ENCODE data around the gene LRRC73. TPM values are rescaled to one million over a fixed set of nuclear protein-coding genes. Genes with fewer than 3 reads are reported as not detected.

The LRRC73 gene
- total RNA-seq, 1 experiment from 2014 or later, result 0.37 TPM

DNA sequence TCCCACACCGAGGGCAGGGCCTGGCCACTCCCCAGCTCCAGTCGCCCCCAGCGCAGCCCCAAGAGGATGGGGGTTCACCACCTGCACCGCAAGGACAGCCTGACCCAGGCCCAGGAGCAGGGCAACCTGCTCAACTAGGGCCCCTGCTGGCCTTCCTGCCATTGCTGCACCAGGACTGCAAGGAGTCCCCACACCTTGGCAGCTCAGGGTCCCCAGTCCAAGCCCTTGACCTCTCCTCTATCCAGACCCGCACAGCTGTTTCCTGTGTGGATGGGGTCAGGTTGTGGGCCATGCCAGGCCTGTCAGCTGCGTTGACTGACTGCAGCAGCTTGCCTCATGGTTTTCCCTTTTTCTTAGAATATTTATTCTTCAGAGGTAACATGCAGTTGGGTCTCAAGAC, 4.4 kb downstream of the LRRC73 start:
- BruUV-seq (replicated peaks), result no TSS peak
- Mint-ChIP-seq H3K9me3 (ENCODE audit: unreplicated experiment) (no peaks in the 10 kb centered on the region), H3K4me1 (ENCODE audit: insufficient read depth, unreplicated experiment) (peaks cover 11% of the 10 kb centered on the region), H3K36me3 (ENCODE audit: insufficient read depth, unreplicated experiment) (peaks cover 53% of the 10 kb centered on the region), H3K27me3 (ENCODE audit: insufficient read depth, unreplicated experiment) (no peaks in the 10 kb centered on the region), H3K4me3 (ENCODE audit: unreplicated experiment) (no peak overlapping the region), H3K27ac (ENCODE audit: low read depth, unreplicated experiment) (no peak overlapping the region)
- POLR2A ChIA-PET, result interaction anchor here (0.6 to 3.3 kb wide), 14 partner anchors 10 to 526 kb away, joined by 3 to 29 read pairs (median 7); partner anchors contain the start of genes DLK2, DNPH1, PEX6 and POLR1C
- CTCF ChIA-PET, result interaction anchor here (0.6 to 6.4 kb wide), 31 partner anchors 10 to 808 kb away, joined by 3 to 93 read pairs (median 5); partner anchors contain the start of genes DLK2 and POLR1C
- DNase-seq (ENCODE audit: unreplicated experiment), result no peak
- TF ChIP-seq, protein P1, sequence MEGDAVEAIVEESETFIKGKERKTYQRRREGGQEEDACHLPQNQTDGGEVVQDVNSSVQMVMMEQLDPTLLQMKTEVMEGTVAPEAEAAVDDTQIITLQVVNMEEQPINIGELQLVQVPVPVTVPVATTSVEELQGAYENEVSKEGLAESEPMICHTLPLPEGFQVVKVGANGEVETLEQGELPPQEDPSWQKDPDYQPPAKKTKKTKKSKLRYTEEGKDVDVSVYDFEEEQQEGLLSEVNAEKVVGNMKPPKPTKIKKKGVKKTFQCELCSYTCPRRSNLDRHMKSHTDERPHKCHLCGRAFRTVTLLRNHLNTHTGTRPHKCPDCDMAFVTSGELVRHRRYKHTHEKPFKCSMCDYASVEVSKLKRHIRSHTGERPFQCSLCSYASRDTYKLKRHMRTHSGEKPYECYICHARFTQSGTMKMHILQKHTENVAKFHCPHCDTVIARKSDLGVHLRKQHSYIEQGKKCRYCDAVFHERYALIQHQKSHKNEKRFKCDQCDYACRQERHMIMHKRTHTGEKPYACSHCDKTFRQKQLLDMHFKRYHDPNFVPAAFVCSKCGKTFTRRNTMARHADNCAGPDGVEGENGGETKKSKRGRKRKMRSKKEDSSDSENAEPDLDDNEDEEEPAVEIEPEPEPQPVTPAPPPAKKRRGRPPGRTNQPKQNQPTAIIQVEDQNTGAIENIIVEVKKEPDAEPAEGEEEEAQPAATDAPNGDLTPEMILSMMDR (IDR thresholded peaks at IDR 0.05; ENCODE audit: unreplicated experiment), result no peak
- intact Hi-C loops (cut with micrococcal nuclease), result loop anchor here (1.0 kb wide), 3 partner anchors 51 to 242 kb away; no protein-coding TSS in a partner anchor

DNA sequence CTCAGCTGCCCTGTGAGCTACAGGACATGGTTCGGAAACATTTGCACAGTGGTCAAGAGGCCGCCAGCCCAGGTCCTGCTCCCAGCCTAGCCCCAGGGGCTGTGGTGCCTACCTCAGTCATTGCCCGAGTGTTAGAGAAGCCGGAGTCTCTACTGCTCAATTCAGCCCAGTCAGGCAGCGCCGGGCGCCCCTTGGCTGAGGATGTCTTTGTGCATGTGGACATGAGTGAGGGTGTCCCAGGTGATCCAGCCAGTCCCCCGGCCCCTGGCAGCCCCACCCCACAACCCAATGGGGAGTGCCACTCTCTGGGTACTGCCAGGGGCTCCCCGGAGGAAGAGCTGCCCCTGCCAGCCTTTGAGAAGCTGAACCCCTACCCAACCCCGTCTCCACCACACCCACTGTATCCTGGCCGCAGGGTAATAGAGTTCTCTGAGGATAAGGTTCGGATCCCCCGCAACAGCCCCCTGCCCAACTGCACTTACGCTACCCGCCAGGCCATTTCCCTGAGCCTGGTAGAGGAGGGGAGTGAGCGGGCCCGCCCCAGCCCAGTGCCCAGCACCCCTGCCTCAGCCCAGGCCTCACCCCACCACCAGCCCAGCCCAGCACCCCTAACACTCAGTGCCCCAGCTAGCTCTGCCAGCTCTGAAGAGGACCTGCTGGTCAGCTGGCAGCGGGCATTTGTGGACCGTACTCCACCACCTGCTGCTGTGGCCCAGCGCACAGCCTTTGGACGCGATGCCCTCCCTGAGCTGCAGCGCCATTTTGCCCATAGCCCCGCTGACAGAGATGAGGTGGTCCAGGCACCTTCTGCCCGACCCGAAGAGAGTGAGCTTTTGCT, 5.2 kb downstream of the LRRC73 start:
- Mint-ChIP-seq H3K27me3 (ENCODE audit: insufficient read depth, unreplicated experiment) (no peaks in the 10 kb centered on the region), H3K4me1 (ENCODE audit: insufficient read depth, unreplicated experiment) (peaks cover 11% of the 10 kb centered on the region), H3K36me3 (ENCODE audit: insufficient read depth, unreplicated experiment) (peaks cover 61% of the 10 kb centered on the region), H3K4me3 (ENCODE audit: unreplicated experiment) (no peak overlapping the region), H3K27ac (ENCODE audit: low read depth, unreplicated experiment) (no peak overlapping the region), H3K9me3 (ENCODE audit: unreplicated experiment) (no peaks in the 10 kb centered on the region)
- no TSS peak for BruUV-seq (replicated peaks)
- ChIA-PET CTCF (interaction anchor here (0.6 to 6.4 kb wide), 19 partner anchors 10 to 807 kb away, joined by 3 to 93 read pairs (median 8); partner anchors contain the start of genes DLK2 and DNPH1), POLR2A (interaction anchor here (0.6 to 3.3 kb wide), 7 partner anchors 9 to 526 kb away, joined by 3 to 29 read pairs (median 7); partner anchors contain the start of genes DNPH1, PEX6, POLR1C and YIPF3)
- DNase-seq (ENCODE audit: unreplicated experiment), result no peak
- TF ChIP-seq, protein P1 (IDR thresholded peaks at IDR 0.05; ENCODE audit: unreplicated experiment), result no peak
- intact Hi-C loops (cut with micrococcal nuclease), result no loop called here

DNA sequence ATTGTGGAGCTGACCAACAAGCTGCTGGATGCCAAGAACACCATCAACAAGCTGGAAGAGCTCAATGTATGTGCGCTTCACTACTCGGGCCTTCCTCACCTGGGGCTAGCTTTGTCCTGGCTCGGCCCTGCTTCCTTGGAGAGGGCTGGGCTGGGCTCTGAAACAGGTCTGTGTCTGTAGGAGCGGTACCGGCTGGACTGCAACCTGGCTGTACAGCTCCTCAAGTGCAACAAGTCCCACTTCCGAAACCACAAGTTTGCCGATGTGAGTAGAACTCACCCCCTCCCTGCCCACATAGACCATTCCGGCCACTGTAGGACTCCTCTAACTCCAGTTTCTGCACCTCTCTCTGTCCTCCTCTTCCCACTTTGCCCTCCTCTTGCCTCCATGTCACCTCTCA, 6.7 kb downstream of the LRRC73 start:
- POLR2A ChIA-PET, result interaction anchor here (1.1 to 1.4 kb wide), 3 partner anchors 10 to 56 kb away, joined by 3 to 4 read pairs (median 3); no protein-coding TSS in a partner anchor
- H3K4me3 Mint-ChIP-seq (ENCODE audit: unreplicated experiment), result no peak overlapping the region
- no peak overlapping the region for H3K27ac Mint-ChIP-seq (ENCODE audit: low read depth, unreplicated experiment)
- CTCF ChIA-PET, result interaction anchor here (0.6 to 6.4 kb wide), 7 partner anchors 9 to 241 kb away, joined by 3 to 93 read pairs (median 4); no protein-coding TSS in a partner anchor
- no peak for DNase-seq (ENCODE audit: unreplicated experiment)
- no TSS peak for BruUV-seq (replicated peaks)
- H3K27me3 Mint-ChIP-seq (ENCODE audit: insufficient read depth, unreplicated experiment), result no peaks in the 10 kb centered on the region
- TF ChIP-seq, protein P1 (IDR thresholded peaks at IDR 0.05; ENCODE audit: unreplicated experiment), result no peak
- no peaks in the 10 kb centered on the region for H3K9me3 Mint-ChIP-seq (ENCODE audit: unreplicated experiment)
- H3K36me3 Mint-ChIP-seq (ENCODE audit: insufficient read depth, unreplicated experiment), result peaks cover 75% of the 10 kb centered on the region
- intact Hi-C loops (cut with micrococcal nuclease), result no loop called here
- peaks cover 6% of the 10 kb centered on the region for H3K4me1 Mint-ChIP-seq (ENCODE audit: insufficient read depth, unreplicated experiment)

DNA sequence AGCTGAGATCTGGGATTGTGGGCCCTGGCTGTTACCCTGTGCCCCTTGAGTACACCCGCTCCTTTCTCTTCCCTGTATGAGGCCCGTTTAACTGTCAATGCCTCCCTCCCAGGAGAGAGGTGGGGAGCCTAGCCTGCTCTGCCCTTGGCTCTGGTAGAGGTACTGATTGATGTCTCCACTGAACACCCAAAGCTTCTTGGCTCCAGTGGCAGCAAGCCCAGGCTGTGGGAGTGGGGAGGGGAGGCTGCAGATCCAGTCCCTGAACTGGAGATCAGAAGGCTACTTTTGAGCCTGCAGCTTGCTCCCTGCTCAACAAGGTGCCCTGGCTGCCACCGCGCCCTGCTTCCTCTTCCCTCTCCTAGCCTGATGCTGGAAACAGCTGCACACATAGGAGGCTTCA, 7.5 kb downstream of the LRRC73 start:
- intact Hi-C loops (cut with micrococcal nuclease), result no loop called here
- CTCF ChIA-PET, result interaction anchor here (0.6 to 6.4 kb wide), 4 partner anchors 8 to 241 kb away, joined by 3 to 93 read pairs (median 4); no protein-coding TSS in a partner anchor
- no peak overlapping the region for H3K4me3 Mint-ChIP-seq (ENCODE audit: unreplicated experiment)

More for the DNA sequence above, 7.5 kb downstream of the LRRC73 start:
- BruUV-seq (replicated peaks), result no TSS peak
- H3K9me3 Mint-ChIP-seq (ENCODE audit: unreplicated experiment), result no peaks in the 10 kb centered on the region
- H3K27me3 Mint-ChIP-seq (ENCODE audit: insufficient read depth, unreplicated experiment), result no peaks in the 10 kb centered on the region
- H3K4me1 Mint-ChIP-seq (ENCODE audit: insufficient read depth, unreplicated experiment), result peaks cover 6% of the 10 kb centered on the region
- H3K36me3 Mint-ChIP-seq (ENCODE audit: insufficient read depth, unreplicated experiment), result peaks cover 82% of the 10 kb centered on the region
- TF ChIP-seq, protein P1 (IDR thresholded peaks at IDR 0.05; ENCODE audit: unreplicated experiment), result no peak
- DNase-seq (ENCODE audit: unreplicated experiment), result no peak
- POLR2A ChIA-PET, result interaction anchor here (1.0 to 1.4 kb wide), 3 partner anchors 7 to 15 kb away, joined by 3 to 4 read pairs (median 3); partner anchors contain the start of gene LRRC73
- no peak overlapping the region for H3K27ac Mint-ChIP-seq (ENCODE audit: low read depth, unreplicated experiment)

Measured in MCF 10A (cell line).